ENCODE results near the gene EEA1.

- TF ChIP-seq CTCF (IDR thresholded peaks at IDR 0.05) = no peak
- no peak for TF ChIP-seq POLR2A (IDR thresholded peaks at IDR 0.05)
Observed at GRCh38 chr12:92900941-92901340, 28.2 kb downstream of the EEA1 start.
